Measurements from ENCODE around the gene ANKRD18B.
A peak's percentile ranks its signal among the peaks of the same experiment; 100 is the strongest.
"Not testable (repeated sequence)": the region's sequence is repeated elsewhere in the genome, so short reads cannot be mapped to it uniquely, and the experiment has no call there.

The ANKRD18B gene

DNA sequence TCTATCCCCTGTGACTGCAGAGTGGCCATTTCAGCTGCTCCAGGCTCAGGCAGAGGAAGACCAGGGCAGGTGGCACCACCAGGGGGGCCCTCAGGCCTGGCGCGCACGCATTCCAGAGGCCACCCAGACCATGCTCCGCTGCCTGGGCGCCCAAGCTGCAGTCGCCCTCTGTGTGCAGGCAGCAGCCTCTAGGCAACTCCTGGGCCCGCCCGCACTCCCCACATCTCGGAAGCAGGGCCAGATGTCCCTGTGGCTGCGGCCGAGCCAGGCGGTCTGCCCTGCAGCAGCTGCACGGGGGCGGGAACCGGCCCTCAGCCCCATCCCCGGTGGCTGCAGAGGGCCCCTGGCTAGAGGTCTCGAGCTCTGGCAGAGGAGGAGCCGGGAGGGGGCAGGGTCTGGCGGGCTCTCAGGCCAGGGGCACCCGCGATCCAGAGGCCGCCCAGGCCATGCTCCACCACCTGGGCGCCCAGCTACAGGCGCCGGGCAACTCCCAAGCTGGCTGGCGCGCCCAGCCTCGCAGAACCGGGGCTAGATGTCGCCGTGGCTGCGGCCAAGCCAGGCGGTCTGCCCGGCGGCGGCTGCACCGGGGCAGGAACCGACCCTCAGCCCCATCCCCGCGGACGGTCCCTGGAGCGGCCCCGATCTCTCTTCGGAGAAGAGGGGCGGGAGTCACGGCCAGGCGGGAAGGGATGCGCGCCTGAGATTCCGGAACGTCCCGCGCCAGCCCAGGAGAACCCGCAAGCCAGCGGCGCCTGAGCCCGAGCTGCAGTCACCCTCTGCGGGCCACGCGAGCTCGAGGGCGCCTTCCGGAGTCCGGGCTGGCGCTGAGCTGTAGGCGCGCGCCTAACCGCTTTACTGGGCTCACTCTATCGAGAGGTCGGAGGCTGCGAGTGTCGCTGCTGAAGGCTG is at the start of gene ANKRD18B:
ANKRD18B (plus strand) TSS at position 855 of the 909 bp plus-strand sequence. CDS start 239 bp downstream, outside the sequence.
- peak; percentile 79 to 91 for ATAC-seq

GRCh38 chr9:33475357-33475756 is 48.7 kb upstream of the ANKRD18B start:
- no peak for ATAC-seq

GRCh38 chr9:33476503-33476902 is 47.5 kb upstream of the ANKRD18B start:
- no peak for ATAC-seq

DNA sequence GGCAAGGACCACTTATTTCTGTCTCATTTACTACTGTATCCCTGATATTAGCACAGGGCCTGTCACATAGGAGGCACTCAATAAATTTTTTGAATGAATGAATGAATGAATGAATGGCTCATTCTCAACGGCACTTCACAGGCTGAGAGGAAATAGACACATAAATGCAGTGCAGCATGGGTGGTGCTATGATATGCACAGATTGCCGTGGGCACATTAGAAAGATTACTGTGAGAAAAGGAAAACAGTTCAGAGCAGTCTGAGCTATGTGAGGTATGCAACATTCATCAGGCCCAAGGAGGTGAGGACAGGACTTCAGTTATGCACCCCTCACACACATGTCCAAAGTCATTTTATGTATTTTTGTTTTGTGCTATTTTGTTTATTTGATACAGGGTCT is 43.9 kb upstream of the ANKRD18B start:
- no peak for ATAC-seq

DNA sequence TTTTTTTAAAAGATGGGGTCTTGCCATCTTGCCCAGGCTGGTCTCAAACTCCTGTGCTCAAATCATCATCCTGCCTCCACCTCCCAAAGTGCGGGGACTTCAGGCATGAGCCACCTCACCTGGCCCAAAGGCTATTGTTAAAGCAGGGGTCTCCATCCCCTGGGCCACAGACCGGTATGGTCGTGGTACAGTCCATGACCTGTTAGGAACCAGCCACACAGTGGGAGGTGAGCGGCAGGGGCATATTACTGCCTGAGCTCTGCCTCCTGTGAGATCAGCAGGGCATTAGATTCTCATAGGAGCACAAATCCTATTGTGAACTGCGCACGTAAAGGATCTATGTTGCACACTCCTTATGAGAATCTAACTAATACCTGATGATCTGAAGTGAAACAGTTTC is 43.1 kb upstream of the ANKRD18B start:
- ATAC-seq, result no peak

- ATAC-seq, result not testable (repeated sequence)
These were observed 38.7 kb upstream of the ANKRD18B start for GRCh38 chr9:33485312-33485711.

DNA sequence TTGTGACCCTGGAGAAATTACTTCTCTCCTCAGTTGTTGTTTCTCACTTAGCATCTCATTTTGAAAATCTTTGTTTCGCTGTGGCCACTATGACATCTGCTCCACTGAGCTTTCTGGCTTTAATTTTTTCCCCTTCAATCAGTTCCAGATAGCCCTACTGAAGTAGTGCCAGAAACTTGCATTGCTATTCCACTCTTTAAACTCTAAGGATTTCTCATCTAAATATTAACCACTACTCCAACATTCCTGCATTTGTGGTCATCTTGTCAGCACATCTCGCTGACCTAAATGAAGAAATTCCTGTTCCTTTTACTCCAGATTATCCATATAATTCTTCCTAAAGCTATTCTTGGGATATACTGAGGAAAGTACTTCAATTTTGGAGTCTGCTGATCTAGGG is 35.0 kb upstream of the ANKRD18B start:
- ATAC-seq, result no peak

DNA sequence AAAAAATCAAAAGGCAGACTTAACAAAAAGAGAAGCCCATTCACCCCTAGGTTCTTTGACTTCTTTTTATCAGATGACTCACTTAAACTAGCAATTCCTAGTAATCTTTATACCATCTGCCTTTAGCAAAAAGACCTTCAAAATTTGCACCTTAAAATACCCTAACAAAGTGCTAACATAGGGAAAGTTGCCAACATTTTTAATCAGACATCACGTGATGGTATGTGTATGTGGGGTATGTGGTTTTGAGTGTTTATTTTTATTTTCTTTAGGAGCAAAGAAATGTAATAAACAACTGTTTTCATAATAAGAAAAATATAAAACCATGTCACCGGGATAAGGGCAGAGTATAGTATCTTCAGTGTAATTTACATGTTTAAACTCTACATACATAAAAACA is 30.2 kb upstream of the ANKRD18B start:
- not testable (repeated sequence) for ATAC-seq

DNA sequence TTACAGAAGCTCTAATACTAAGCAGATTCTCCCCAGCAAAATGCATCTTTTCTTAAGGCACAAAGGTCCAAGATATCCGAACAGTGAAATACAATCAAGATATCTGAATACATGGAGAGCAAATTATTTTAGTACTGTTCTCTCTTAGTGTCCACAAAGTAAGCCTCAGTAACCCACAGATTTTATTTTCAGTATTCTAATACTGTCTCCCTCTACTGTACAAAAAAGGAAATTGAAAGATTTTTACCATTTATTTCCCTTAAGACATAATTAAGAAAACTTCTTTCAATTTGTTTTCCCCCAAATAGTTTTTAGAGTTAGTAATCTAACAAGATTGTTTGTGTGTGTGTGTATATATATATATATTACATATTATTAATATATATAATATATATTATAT is 25.7 kb upstream of the ANKRD18B start:
- ATAC-seq, result no peak

DNA sequence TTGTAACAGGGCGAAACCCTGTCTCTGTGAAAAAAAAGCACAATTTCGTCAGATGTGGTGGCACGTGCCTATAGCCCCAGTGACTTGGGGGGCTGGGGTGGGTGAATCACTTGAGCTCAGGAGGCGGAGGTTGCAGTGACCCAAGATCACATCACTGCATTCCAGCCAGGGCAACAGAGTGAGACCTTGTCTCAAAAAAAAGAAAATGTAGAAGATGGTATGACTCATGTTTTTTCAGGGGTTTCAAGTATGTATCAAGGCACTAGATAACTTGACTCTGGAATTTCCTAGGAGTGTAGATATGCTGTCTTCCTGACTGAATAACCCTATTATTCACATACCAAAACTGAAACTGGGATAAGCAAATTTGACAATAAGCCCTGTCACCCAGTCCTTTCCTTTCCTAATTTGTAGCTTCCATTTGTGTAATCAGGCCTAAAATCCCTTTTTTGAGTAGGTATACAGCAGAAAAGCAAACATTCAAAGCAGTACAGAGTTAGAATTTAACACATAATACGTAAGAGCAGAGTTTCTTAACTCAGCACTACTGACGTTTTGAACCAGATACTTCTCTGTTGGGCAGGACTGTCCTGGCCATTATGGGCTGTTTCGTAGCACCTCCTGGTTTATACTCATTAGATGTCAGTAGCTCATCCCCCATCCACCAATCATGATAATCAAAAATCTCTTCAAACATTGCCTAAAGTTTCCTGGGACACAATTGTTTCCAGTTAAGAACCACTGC is 17.3 kb upstream of the ANKRD18B start:
- peak in 1 of 2 donors; percentile 67 for ATAC-seq

DNA sequence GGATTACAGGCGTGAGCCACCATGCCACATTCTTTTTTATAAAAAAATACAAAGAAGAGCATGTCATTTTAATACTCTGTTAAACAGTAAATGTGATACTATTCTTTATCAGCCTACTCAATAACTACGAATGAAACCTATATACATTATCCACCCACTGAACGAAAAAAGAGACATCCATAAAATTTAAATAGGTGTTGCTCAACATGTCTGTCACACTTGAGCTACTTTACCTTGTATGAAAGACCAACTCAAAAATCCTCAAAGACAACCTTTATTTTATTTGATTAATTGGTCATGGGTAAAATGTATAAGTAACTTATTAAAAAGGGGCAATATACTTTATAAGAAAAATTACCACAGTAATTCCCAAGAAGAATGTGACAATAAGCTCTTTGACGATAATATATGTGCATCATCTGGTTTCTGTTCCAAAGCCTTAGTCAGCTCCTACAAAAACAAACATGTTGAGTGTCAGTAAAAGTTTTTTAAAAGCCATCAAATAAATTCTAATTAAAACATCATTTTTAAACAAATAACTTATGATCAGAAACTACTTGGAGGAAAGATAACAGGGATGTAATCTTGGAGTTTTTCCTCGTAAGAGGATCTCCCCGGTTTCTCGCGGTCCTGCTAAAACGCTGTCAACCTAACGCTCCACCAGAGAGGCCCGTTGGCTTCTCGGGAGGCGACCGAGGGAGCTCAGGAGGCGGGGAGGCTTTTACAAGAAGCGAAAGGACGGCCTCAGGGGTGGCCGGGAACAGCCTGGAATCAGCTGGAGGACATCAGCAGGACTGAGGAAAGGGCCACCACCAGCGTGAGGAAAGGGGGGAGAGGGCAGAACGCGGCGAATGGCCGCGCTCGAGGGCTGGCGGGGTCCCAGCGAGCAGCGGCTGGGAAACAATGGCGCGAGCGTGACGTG is 13.5 kb upstream of the ANKRD18B start:
- peak; percentile 56 to 57 for ATAC-seq

- ATAC-seq, result not testable (repeated sequence)
These were observed 12.9 kb upstream of the ANKRD18B start for GRCh38 chr9:33511184-33511517.

DNA sequence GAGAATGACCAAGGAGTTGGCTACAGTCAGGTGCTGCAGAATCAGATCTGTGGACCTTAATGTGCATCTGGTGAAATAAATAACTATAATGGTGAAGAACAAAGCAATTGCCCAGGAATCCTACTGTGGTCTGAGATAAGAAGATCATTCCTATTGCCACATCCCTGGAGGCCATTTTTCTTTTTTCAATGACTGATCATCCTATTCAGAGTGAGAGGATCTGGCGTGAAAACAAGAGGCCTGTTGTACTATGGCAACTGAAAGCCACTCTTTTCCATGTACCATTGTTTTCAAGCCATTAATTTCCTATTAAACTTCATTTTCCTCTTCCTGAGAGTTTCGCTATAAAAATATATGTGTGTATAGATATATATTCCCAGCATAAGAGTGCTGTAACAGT is 11.5 kb upstream of the ANKRD18B start:
- not testable (repeated sequence) for ATAC-seq

- ATAC-seq, result not testable (repeated sequence)
These were observed 8.6 kb upstream of the ANKRD18B start for GRCh38 chr9:33515342-33515995.

DNA sequence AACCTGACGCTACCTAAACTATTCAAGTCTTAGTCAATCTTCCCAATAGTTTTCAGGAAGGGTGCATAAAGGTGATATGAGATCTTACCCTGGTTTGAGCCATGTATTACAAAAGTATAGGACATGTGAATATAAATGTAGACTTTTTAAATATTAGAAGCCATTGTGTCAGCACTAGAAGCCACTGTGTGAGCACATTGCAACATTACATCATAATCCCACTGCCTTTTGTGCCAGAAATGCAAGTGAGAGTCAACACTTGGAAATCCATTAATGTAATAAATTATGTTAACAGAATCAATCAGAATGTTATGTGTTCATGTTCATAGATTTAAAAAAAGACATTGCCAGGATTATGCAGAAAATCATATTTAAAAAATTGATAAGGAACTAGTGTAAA is 7.7 kb upstream of the ANKRD18B start:
- ATAC-seq, result not testable (repeated sequence)

GRCh38 chr9:33517373-33517772 is 6.7 kb upstream of the ANKRD18B start:
- ATAC-seq, result no peak

DNA sequence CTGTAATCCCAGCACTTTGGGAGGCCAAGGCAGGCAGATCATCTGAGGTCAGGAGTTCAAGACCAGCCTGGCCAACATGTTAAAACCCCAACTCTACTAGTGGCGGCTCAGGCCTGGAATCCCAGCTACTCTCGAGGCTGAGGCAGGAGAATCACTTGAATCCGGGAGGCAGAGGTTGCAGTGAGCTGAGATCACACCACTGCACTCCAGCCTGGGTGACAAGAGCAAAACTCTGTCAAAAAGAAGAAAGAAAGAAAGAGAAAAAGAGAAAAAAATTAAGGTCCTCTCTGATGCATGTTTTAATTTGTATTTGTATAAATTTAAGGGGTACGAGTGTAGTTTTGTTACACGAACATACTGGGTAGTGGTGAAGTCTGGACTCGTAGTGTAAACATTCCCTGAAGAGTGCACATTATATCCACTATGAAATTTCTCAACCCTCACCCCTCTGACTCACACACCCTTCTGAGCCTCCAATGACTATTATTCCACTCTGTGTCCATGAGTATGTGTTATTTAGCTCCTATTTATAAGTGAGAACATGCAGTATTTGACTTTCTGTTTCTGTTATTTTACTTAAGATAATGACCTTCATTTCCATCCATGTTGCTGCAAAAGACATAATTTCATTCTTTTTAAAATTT is 6.0 kb upstream of the ANKRD18B start:
- ATAC-seq, result not testable (repeated sequence)

DNA sequence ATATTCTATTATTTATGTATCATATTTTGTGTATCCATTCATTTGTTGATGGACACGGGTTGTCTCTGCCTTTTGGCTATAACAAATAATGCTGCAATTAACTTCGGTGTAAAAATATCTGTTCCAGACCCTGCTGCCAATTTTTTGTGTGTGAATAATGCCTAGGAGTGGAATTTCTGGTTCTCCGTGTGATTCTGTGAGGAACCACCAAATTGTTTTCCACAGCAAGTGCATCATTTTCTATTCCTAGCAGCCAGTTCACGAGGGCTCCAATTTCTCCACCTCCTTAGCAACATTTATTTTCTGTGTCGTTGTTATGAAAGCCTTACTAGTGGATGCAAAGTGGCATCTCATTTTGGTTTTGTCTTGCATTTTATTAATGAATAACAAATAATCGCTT is 2.2 kb upstream of the ANKRD18B start:
- not testable (repeated sequence) for ATAC-seq

DNA sequence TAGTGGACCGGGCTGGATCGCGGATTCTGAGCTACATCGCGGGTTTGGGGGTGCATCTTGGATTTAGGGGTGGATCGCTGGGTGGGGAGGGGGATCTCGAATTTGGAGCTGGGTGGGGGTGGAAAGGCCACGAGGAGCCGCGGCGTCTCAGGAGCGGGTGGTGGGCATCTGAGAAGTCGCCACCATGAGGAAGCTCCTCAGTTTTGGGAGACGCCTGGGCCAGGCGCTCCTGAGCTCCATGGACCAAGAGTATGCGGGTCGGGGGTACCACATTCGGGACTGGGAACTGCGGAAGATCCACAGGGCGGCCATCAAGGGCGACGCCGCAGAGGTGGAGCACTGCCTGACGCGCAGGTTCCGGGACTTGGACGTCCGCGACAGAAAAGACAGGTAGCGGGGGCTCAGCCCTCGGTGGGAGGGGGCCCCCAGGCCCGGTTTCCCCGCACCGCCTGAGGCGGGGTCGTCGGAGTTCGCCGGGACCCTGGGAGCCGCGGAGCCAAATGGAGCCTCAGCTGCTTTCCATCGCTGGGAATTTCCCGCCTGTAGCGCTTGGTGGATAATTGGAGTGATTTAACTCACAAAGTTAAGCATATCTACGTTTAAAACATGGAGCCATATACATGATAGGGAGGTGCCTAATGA is 376 bp downstream of the ANKRD18B start:
- ATAC-seq, result no peak

GRCh38 chr9:33528069-33528468 is 4.0 kb downstream of the ANKRD18B start:
- not testable (repeated sequence) for ATAC-seq

- ATAC-seq, result not testable (repeated sequence)
These were observed 9.9 kb downstream of the ANKRD18B start for GRCh38 chr9:33533958-33534357.

All from activated CD4-positive, CD25-positive, alpha-beta regulatory T cell treated with anti-CD3 and anti-CD28 coated beads, Interleukin-2, amount 50 U/mL, for 24 hours (primary cell).